Liver (tissue), 2 donors: ENCODE results near the gene FGFR3.

Source experiments
- HNF4A ChIP-seq, 2 donors: conservative IDR thresholded peaks; 2 replicates each; pipeline ENCODE4 v1.6.1; 2016; ENCODE audit warnings: antibody characterized with exemption in 2 of 2, mild to moderate bottlenecking in 2 of 2
- MAX ChIP-seq: IDR thresholded peaks from 2 replicates; pipeline ENCODE4 v1.6.1; 2016; ENCODE audit warnings: antibody characterized with exemption
- donor health status: healthy.

- TF ChIP-seq MAX: no peak
- TF ChIP-seq HNF4A (conservative IDR thresholded peaks at IDR 0.05): no peak
These were observed 3.5 kb upstream of the FGFR3 start for GRCh38 chr4:1789552-1789951.
